Chondrocyte (in vitro differentiated cells): Measurements from ENCODE around the gene CSRNP3. TPM values are rescaled to one million over a fixed set of nuclear protein-coding genes. Genes with fewer than 3 reads are reported as not detected.

Experiments
- DNase-seq: peaks from one replicate; pipeline ENCODE4 v3.0.0; 2021; ENCODE audit warnings: mixed read lengths, low spot score
- H3K27ac Mint-ChIP-seq: one replicate; pipeline ENCODE4 v1.8.0; 2021; ENCODE audit warnings: mild to moderate bottlenecking, moderate library complexity, mixed read lengths; ENCODE audit not compliant: unreplicated experiment
- H3K27me3 Mint-ChIP-seq: 2 replicates; pipeline ENCODE4 v1.8.0; 2021; ENCODE audit warnings: low read depth, mixed read lengths
- H3K36me3 Mint-ChIP-seq: 2 replicates; pipeline ENCODE4 v1.8.0; 2021; ENCODE audit warnings: low read depth, mixed read lengths
- H3K4me1 Mint-ChIP-seq: 2 replicates; pipeline ENCODE4 v1.8.0; 2021; ENCODE audit warnings: low read depth, mild to moderate bottlenecking, mixed read lengths
- H3K4me3 Mint-ChIP-seq: one replicate; pipeline ENCODE4 v1.8.0; 2021; ENCODE audit warnings: mild to moderate bottlenecking, moderate library complexity, mixed read lengths; ENCODE audit not compliant: unreplicated experiment
- H3K9me3 Mint-ChIP-seq: 2 replicates; pipeline ENCODE4 v1.8.0; 2021; ENCODE audit warnings: low read depth, mixed read lengths
- total RNA-seq: library from RNA; stranded (reverse); gene quantifications from 3 replicates; pipeline ENCODE4 v1.2.1, GENCODE V29; 2021
- TF ChIP-seq, protein P1 (sequence below): fragments of 200-600 bp; sonication (generic); IDR thresholded peaks from 2 replicates; pipeline ENCODE4 v1.5.0; 2021; ENCODE audit warnings: antibody characterized with exemption, mild to moderate bottlenecking, moderate library complexity

CSRNP3 gene
- total RNA-seq, 1 donor from 2014 or later: 3.7 TPM

DNA sequence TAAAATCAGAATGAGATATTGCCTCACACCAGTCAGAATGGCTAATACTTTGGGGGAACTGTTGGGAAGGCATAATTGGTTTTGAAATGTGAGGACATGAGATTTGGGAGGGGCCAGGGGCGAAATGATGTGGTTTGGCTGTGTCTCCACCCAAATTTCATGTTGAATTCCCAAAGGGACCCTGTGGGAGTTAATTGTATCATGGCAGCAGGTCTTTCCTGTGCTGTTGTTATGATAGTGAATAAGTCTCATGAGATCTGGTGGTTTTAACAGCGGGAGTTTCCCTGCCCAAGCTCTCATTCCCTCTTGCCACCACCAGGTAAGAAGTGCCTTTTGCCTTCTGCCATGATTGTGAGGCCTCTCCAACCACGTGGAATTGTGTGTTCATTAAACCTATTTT lies 59.6 kb downstream of the CSRNP3 start:
- H3K27me3 Mint-ChIP-seq: no peaks in the 10 kb centered on the region
- peaks cover 13% of the 10 kb centered on the region for H3K9me3 Mint-ChIP-seq
- TF ChIP-seq, protein P1, sequence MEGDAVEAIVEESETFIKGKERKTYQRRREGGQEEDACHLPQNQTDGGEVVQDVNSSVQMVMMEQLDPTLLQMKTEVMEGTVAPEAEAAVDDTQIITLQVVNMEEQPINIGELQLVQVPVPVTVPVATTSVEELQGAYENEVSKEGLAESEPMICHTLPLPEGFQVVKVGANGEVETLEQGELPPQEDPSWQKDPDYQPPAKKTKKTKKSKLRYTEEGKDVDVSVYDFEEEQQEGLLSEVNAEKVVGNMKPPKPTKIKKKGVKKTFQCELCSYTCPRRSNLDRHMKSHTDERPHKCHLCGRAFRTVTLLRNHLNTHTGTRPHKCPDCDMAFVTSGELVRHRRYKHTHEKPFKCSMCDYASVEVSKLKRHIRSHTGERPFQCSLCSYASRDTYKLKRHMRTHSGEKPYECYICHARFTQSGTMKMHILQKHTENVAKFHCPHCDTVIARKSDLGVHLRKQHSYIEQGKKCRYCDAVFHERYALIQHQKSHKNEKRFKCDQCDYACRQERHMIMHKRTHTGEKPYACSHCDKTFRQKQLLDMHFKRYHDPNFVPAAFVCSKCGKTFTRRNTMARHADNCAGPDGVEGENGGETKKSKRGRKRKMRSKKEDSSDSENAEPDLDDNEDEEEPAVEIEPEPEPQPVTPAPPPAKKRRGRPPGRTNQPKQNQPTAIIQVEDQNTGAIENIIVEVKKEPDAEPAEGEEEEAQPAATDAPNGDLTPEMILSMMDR: no peak
- peaks cover 45% of the 10 kb centered on the region for H3K4me1 Mint-ChIP-seq
- H3K4me3 Mint-ChIP-seq: no peak overlapping the region
- H3K27ac Mint-ChIP-seq: no peak overlapping the region
- no peak for DNase-seq
- peaks cover 2% of the 10 kb centered on the region for H3K36me3 Mint-ChIP-seq

DNA sequence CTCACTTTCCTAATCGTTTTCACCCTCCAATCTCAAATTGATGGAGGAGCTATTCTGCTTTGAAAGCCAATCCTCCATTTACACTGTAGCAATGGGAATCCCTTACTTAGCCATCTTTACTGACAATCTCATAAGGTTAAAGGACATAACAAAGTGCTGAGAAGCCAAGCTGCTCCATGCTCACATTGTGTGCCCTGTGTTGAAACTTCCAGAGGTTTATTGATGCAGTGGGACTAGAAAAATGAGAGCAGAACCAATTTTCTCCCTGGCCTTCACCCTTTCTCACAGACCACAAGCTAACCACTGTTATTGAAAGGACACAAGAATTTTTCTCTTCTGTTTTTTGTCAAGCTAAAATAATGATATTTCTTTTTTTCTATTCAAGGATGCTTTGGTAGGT lies 63.8 kb downstream of the CSRNP3 start:
- Mint-ChIP-seq H3K4me1 (peaks cover 47% of the 10 kb centered on the region), H3K9me3 (peaks cover 10% of the 10 kb centered on the region), H3K4me3 (no peak overlapping the region), H3K27me3 (no peaks in the 10 kb centered on the region), H3K27ac (no peak overlapping the region), H3K36me3 (peaks cover 3% of the 10 kb centered on the region)
- DNase-seq: no peak
- TF ChIP-seq, protein P1: no peak

DNA sequence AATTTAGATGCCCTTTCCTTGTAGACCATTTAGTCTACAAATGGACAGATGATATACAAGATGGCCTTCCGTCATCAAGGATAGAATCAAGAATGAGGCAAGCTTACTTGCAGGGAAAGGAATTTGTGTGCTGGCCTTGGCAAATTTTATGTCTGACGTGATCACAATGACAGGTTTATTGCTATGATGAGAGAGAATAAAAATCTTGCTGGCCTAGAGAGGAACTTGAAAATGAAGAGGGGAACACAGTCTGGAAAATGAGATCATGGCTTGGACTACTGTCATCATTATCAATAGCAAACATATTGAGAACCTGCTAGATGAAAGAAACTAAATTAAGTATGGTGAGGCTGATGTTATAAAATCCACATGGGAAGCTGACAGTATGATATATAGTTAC lies 66.0 kb downstream of the CSRNP3 start:
- Mint-ChIP-seq H3K27ac (no peak overlapping the region), H3K9me3 (peaks cover 4% of the 10 kb centered on the region), H3K27me3 (no peaks in the 10 kb centered on the region), H3K4me3 (no peak overlapping the region), H3K36me3 (peaks cover 4% of the 10 kb centered on the region), H3K4me1 (peaks cover 30% of the 10 kb centered on the region)
- TF ChIP-seq, protein P1: no peak
- DNase-seq: no peak

DNA sequence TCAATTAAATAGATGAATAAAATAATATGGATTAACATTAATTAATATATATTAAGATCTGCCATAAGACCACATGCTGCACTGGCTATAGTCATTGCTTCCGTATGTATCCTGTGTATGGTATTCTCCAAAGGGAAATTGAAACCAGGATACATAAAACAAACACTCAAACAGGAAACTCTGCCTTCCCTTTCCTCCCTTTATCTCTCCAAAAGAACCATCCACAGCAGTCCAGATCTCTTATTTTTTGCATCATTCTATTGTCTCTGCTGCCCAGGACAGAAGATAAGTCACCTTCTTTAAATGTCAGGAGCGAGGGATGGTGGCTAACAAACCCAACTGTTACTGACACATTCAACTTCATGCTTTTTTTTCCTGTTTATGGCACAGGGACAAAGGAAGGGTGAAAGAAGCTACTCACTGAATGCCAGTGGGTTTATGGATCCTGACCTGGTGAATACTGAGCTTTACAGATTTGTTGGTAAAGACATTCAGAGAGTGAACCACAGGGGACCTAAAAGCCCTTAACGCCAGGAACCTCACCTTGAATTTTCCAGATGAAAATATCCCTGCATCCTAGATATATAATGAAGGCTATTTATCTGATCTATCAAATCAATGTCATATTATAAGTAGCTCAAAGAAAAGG lies 67.5 kb downstream of the CSRNP3 start:
- Mint-ChIP-seq H3K27me3 (no peaks in the 10 kb centered on the region), H3K4me3 (no peak overlapping the region), H3K9me3 (no peaks in the 10 kb centered on the region), H3K27ac (no peak overlapping the region), H3K36me3 (peaks cover 1% of the 10 kb centered on the region), H3K4me1 (peaks cover 22% of the 10 kb centered on the region)
- no peak for DNase-seq
- TF ChIP-seq, protein P1: no peak

DNA sequence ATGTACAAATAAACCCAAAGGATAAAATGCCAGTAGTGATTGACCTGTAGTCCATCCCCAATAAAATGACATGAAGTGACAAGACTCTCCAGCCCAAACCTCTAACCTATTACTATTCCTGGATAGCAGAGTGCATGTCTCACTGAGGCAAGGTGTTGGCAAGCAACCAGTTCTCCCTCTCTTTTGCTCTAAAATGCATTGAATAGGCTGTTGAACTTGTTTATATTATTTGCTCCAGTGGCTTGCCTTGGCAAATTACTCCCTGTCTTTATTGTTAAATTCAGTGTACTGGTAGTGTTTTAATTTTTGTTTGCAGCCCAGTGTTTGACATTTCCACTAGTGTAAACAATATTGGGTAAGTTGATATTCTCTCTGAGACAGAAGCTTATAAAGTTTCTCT lies 70.5 kb downstream of the CSRNP3 start:
- TF ChIP-seq, protein P1: no peak
- no peaks in the 10 kb centered on the region for H3K27me3 Mint-ChIP-seq
- peaks cover 6% of the 10 kb centered on the region for H3K4me1 Mint-ChIP-seq
- H3K27ac Mint-ChIP-seq: no peak overlapping the region
- peaks cover 1% of the 10 kb centered on the region for H3K36me3 Mint-ChIP-seq
- H3K9me3 Mint-ChIP-seq: no peaks in the 10 kb centered on the region
- no peak overlapping the region for H3K4me3 Mint-ChIP-seq
- no peak for DNase-seq
